ENCODE data around the gene CARD10. TPM values are rescaled to one million over a fixed set of nuclear protein-coding genes. Genes with fewer than 3 reads are reported as not detected.
"Not testable (repeated sequence)": the region's sequence is repeated elsewhere in the genome, so short reads cannot be mapped to it uniquely, and the experiment has no call there.

Gene CARD10
- polyA plus RNA-seq, 1 of the 3 experiments (the other 2 are of a cell fraction) = 14.5 TPM

- Histone ChIP-seq H3K9me3 (no peaks in the 10 kb centered on the region), H3F3A (replicated peaks; ENCODE audit: insufficient read depth) (peaks cover 3% of the 10 kb centered on the region), H3K27ac (ENCODE audit: low read depth in 2 of 2, low read length in 1 of 2) (no peak overlapping the region), H3K4me2 (no peak overlapping the region; the same call in 1 of the 2 replicates), H3K4me3 (ENCODE audit: low read depth in 2 of 2, low read length in 1 of 2) (no peak overlapping the region), H4K20me1 (ENCODE audit: insufficient read depth) (no peaks in the 10 kb centered on the region), H2AFZ (ENCODE audit: low read depth) (no peak overlapping the region), H3K36me3 (replicated peaks in 1 of 2; ENCODE audit: control insufficient read depth in 1 of 2, insufficient read depth in 2 of 2, low read length in 1 of 2) (no peaks in the 10 kb centered on the region), H3K79me2 (ENCODE audit: insufficient read depth) (no peaks in the 10 kb centered on the region), H3K9me2 (no peaks in the 10 kb centered on the region), H3K27me3 (ENCODE audit: insufficient read depth) (no peaks in the 10 kb centered on the region), H3K9ac (no peak overlapping the region), H3K4me1 (ENCODE audit: control insufficient read depth in 1 of 2, insufficient read depth in 2 of 2, low read depth in 1 of 2, low read length in 1 of 2) (no peaks in the 10 kb centered on the region; a peak in 1 of 4 replicates)
- DNase-seq = peak; percentile 27
- WGBS (ENCODE audit: low lambda C conversion rate) = 78% methylated on average over 6 of the region's 6 CpGs
- POLR2A ChIA-PET = no interaction called here
- CTCF ChIA-PET = interaction anchor here (1.9 to 16.4 kb wide), 4 partner anchors 10 to 55 kb away, joined by 5 to 647 read pairs (median 20); partner anchors contain the start of gene CDC42EP1
- TF ChIP-seq RXRA (IDR thresholded peaks at IDR 0.05; ENCODE audit: borderline replicate concordance, low read depth) (no peak), POLR2AphosphoS5 (IDR thresholded peaks at IDR 0.05; ENCODE audit: low read depth, low read length) (no peak), IRF3 (IDR thresholded peaks at IDR 0.05; ENCODE audit: low read depth, low read length) (no peak), TAF1 (IDR thresholded peaks at IDR 0.05; ENCODE audit: borderline replicate concordance, low read depth, low read length) (no peak), RCOR1 (IDR thresholded peaks at IDR 0.05; ENCODE audit: low read length) (no peak), SIN3A (IDR thresholded peaks at IDR 0.05; ENCODE audit: borderline replicate concordance, low read depth, low read length) (no peak), RFX5 (IDR thresholded peaks at IDR 0.05; ENCODE audit: low read length) (no peak), FOXJ3 (CRISPR knock-in tag; IDR thresholded peaks at IDR 0.05) (no peak), NFIC (IDR thresholded peaks at IDR 0.05; ENCODE audit: borderline replicate concordance) (no peak), EP300 (IDR thresholded peaks at IDR 0.05; ENCODE audit: borderline replicate concordance in 1 of 2, low read depth in 1 of 2, low read length in 1 of 2) (no peak), TCF12 (IDR thresholded peaks at IDR 0.05) (no peak), GABPA (IDR thresholded peaks at IDR 0.05; ENCODE audit: low read depth) (no peak), MXI1 (IDR thresholded peaks at IDR 0.05; ENCODE audit: low read depth, low read length) (no peak), REST (IDR thresholded peaks at IDR 0.05; ENCODE audit: low read depth, low read length) (no peak), MEF2A (IDR thresholded peaks at IDR 0.05; ENCODE audit: borderline replicate concordance, low read depth) (no peak), YY1 (IDR thresholded peaks at IDR 0.05; ENCODE audit: low read depth) (no peak), ZBTB33 (IDR thresholded peaks at IDR 0.05; ENCODE audit: borderline replicate concordance, low read depth) (no peak), CTCF (IDR thresholded peaks at IDR 0.05) (no peak), JUND (IDR thresholded peaks at IDR 0.05) (no peak), FOXM1 (IDR thresholded peaks at IDR 0.05; ENCODE audit: low read depth) (no peak)
Measured at GRCh38 chr22:37551981-37552380, 32.8 kb upstream of the CARD10 start.

- H3K4me2 ChIP-seq; H4K20me1 ChIP-seq (ENCODE audit: insufficient read depth); H3K36me3 ChIP-seq (replicated peaks in 1 of 2; ENCODE audit: control insufficient read depth in 1 of 2, insufficient read depth in 2 of 2, low read length in 1 of 2); H3K9me3 ChIP-seq; H2AFZ ChIP-seq (ENCODE audit: low read depth); POLR2A ChIA-PET; H3K79me2 ChIP-seq (ENCODE audit: insufficient read depth); H3K4me3 ChIP-seq (ENCODE audit: low read depth in 2 of 2, low read length in 1 of 2); H3F3A ChIP-seq (replicated peaks; ENCODE audit: insufficient read depth); H3K27ac ChIP-seq (ENCODE audit: low read depth in 2 of 2, low read length in 1 of 2); H3K9me2 ChIP-seq; H3K27me3 ChIP-seq (ENCODE audit: insufficient read depth); H3K9ac ChIP-seq; DNase-seq; H3K4me1 ChIP-seq (ENCODE audit: control insufficient read depth in 1 of 2, insufficient read depth in 2 of 2, low read depth in 1 of 2, low read length in 1 of 2): not testable (repeated sequence)
- 95% methylated on average over 8 of the region's 9 CpGs for WGBS (ENCODE audit: low lambda C conversion rate)
- CTCF ChIA-PET = interaction anchor here (1.3 to 16.4 kb wide), 6 partner anchors 9 to 58 kb away, joined by 3 to 647 read pairs (median 12); partner anchors contain the start of genes CDC42EP1 and GGA1
Measured at GRCh38 chr22:37550921-37551320, 31.7 kb upstream of the CARD10 start.

Measured in SK-N-SH (cell line).